Cardiac muscle cell (in vitro differentiated cells and primary cell): Measurements from ENCODE around the gene THAP3. TPM values are rescaled to one million over a fixed set of nuclear protein-coding genes. Genes with fewer than 3 reads are reported as not detected.

Experiments used
- DNase-seq, 2 donors: peaks; one replicate each; pipeline versions ENCODE4 v3.0.0 to v3.0.0-alpha.2; 2010 to 2017; ENCODE audit warnings: low read depth in 1 of 2, low spot score in 1 of 2
- H3K27ac ChIP-seq: fragments of 200-600 bp; sonication (generic); 2 replicates; pipeline ENCODE4 v1.5.1; 2016
- H3K27me3 ChIP-seq: fragments of 200-600 bp; sonication (generic); 2 replicates; pipeline ENCODE4 v1.6.0; 2016; ENCODE audit warnings: control low read depth
- H3K36me3 ChIP-seq: fragments of 200-600 bp; sonication (generic); 2 replicates; pipeline ENCODE4 v1.5.1; 2016; ENCODE audit warnings: control low read depth
- H3K4me1 ChIP-seq: fragments of 200-600 bp; sonication (generic); 2 replicates; pipeline ENCODE4 v1.8.1; 2017; ENCODE audit warnings: low read depth, mild to moderate bottlenecking, mixed run types
- H3K4me3 ChIP-seq: fragments of 200-600 bp; sonication (generic); 2 replicates; pipeline ENCODE4 v1.5.1; 2016; ENCODE audit warnings: mild to moderate bottlenecking
- H3K9me3 ChIP-seq: fragments of 200-600 bp; sonication (generic); 2 replicates; pipeline ENCODE4 v1.5.1; 2017; ENCODE audit warnings: low read depth, mild to moderate bottlenecking, control low read depth
- CTCF ChIP-seq: IDR thresholded peaks from 2 replicates; pipeline ENCODE4 v1.5.1; 2012; ENCODE audit warnings: low read depth, mild to moderate bottlenecking, low read length
- polyA plus RNA-seq: library from polyadenylated mRNA; unstranded; fragments of >200 nt; fragmentation: Nextera tagmentation; extraction: Ambion mirVana; gene quantifications from 2 replicates; pipeline ENCODE4 v1.2.1, GENCODE V29; 2016
- total RNA-seq: library from RNA; depleted of rRNA; stranded (reverse); fragments of >200 nt; gene quantifications from 2 replicates; pipeline ENCODE4 v1.2.3, GENCODE V29; 2016

THAP3 gene
- total and polyA plus RNA-seq, 2 experiments from 2014 or later, result 35.1 to 55.5 TPM

- no peak overlapping the region for H3K4me3 ChIP-seq
- H3K4me1 ChIP-seq, result no peaks in the 10 kb centered on the region
- H3K27me3 ChIP-seq, result no peaks in the 10 kb centered on the region
- H3K36me3 ChIP-seq, result peaks cover 52% of the 10 kb centered on the region
- TF ChIP-seq CTCF, result no peak
- no peaks in the 10 kb centered on the region for H3K9me3 ChIP-seq
- DNase-seq, result no peak
- peak overlapping the region; percentile 38 for H3K27ac ChIP-seq
Measured at GRCh38 chr1:6588893-6589520, 35.7 kb upstream of the THAP3 start.

- H3K36me3 ChIP-seq, result peaks cover 61% of the 10 kb centered on the region
- no peak for TF ChIP-seq CTCF
- H3K4me3 ChIP-seq, result no peak overlapping the region
- H3K4me1 ChIP-seq, result no peaks in the 10 kb centered on the region
- H3K27ac ChIP-seq, result no peak overlapping the region
- no peak for DNase-seq
- H3K9me3 ChIP-seq, result no peaks in the 10 kb centered on the region
- H3K27me3 ChIP-seq, result no peaks in the 10 kb centered on the region
Measured at GRCh38 chr1:6590046-6590445, 34.6 kb upstream of the THAP3 start.

GRCh38 chr1:6591222-6591621 is 33.4 kb upstream of the THAP3 start:
- no peak for DNase-seq
- Histone ChIP-seq H3K9me3 (no peaks in the 10 kb centered on the region), H3K27ac (no peak overlapping the region), H3K36me3 (peaks cover 73% of the 10 kb centered on the region), H3K4me3 (no peak overlapping the region), H3K27me3 (no peaks in the 10 kb centered on the region), H3K4me1 (peaks cover 3% of the 10 kb centered on the region)
- TF ChIP-seq CTCF, result no peak

- Histone ChIP-seq H3K4me3 (no peak overlapping the region), H3K36me3 (peaks cover 75% of the 10 kb centered on the region), H3K27me3 (no peaks in the 10 kb centered on the region), H3K27ac (no peak overlapping the region), H3K9me3 (no peaks in the 10 kb centered on the region), H3K4me1 (peaks cover 8% of the 10 kb centered on the region)
- DNase-seq, result no peak
- TF ChIP-seq CTCF, result no peak
Measured at GRCh38 chr1:6591644-6592043, 33.0 kb upstream of the THAP3 start.

- no peak overlapping the region for H3K4me3 ChIP-seq
- no peak for DNase-seq
- peaks cover 74% of the 10 kb centered on the region for H3K36me3 ChIP-seq
- no peaks in the 10 kb centered on the region for H3K27me3 ChIP-seq
- TF ChIP-seq CTCF, result no peak
- peaks cover 11% of the 10 kb centered on the region for H3K4me1 ChIP-seq
- H3K27ac ChIP-seq, result no peak overlapping the region
- no peaks in the 10 kb centered on the region for H3K9me3 ChIP-seq
Measured at GRCh38 chr1:6592441-6592840, 32.2 kb upstream of the THAP3 start.
